Smooth muscle cell (in vitro differentiated cells): ENCODE results near the gene HOXB6. TPM values are rescaled to one million over a fixed set of nuclear protein-coding genes. Genes with fewer than 3 reads are reported as not detected.

Experiments used
- DNase-seq: peaks from one replicate; lab custom pipeline; 2025; ENCODE audit not compliant: unreplicated experiment; lab: John Stamatoyannopoulos, UW
- H2AFZ ChIP-seq: fragments of 200-600 bp; sonication (generic); 2 replicates; pipeline ENCODE4 v1.6.0; 2016; ENCODE audit warnings: antibody characterized with exemption, low read depth, mild to moderate bottlenecking
- H3F3A ChIP-seq: fragments of 200-600 bp; sonication (generic); 2 replicates; pipeline ENCODE4 v1.6.0; 2017; ENCODE audit warnings: antibody characterized with exemption, low read depth
- H3K27ac ChIP-seq: fragments of 200-600 bp; sonication (generic); 2 replicates; pipeline ENCODE4 v1.5.1; 2016; ENCODE audit warnings: low read depth, mild to moderate bottlenecking
- H3K27me3 ChIP-seq: fragments of 200-600 bp; sonication (generic); 2 replicates; pipeline ENCODE4 v1.6.1; 2016; ENCODE audit warnings: low read depth, mild to moderate bottlenecking
- H3K36me3 ChIP-seq: fragments of 200-600 bp; sonication (generic); 2 replicates; pipeline ENCODE4 v1.5.1; 2016; ENCODE audit warnings: low read depth
- H3K4me1 ChIP-seq: fragments of 200-600 bp; sonication (generic); 2 replicates; pipeline ENCODE4 v1.5.1; 2016; ENCODE audit warnings: low read depth
- H3K4me2 ChIP-seq: fragments of 200-600 bp; sonication (generic); 2 replicates; pipeline ENCODE4 v1.6.0; 2016; ENCODE audit warnings: mild to moderate bottlenecking
- H3K4me3 ChIP-seq: fragments of 200-600 bp; sonication (generic); 2 replicates; pipeline ENCODE4 v1.5.1; 2016; ENCODE audit warnings: mild to moderate bottlenecking
- H3K79me2 ChIP-seq: fragments of 200-600 bp; sonication (generic); 2 replicates; pipeline ENCODE4 v1.6.0; 2016; ENCODE audit warnings: low read depth, mild to moderate bottlenecking
- H3K9ac ChIP-seq: fragments of 200-600 bp; sonication (generic); 2 replicates; pipeline ENCODE4 v1.6.0; 2016; ENCODE audit warnings: low read depth
- H3K9me3 ChIP-seq: fragments of 200-600 bp; sonication (generic); replicated peaks from 2 replicates; pipeline ENCODE4 v1.5.1; 2016; ENCODE audit warnings: low read depth
- H4K20me1 ChIP-seq: fragments of 200-600 bp; sonication (generic); 2 replicates; pipeline ENCODE4 v1.6.0; 2016; ENCODE audit warnings: low read depth
- WGBS: methylation state at CpG from one replicate; pipeline ENCODE4 v1.1.7; 2016; ENCODE audit warnings: low lambda C conversion rate; 5-methylcytosine and 5-hydroxymethylcytosine counted together
- polyA plus RNA-seq: library from polyadenylated mRNA; unstranded; fragments of >200 nt; fragmentation: Nextera tagmentation; extraction: Ambion mirVana; gene quantifications from 2 replicates; pipeline ENCODE4 v1.2.1, GENCODE V29; 2016
- total RNA-seq: library from RNA; depleted of rRNA; stranded (reverse); fragments of >200 nt; gene quantifications from 2 replicates; pipeline ENCODE4 v1.2.3, GENCODE V29; 2014
- TF ChIP-seq, protein P1 (sequence below): fragments of 200-600 bp; sonication (generic); IDR thresholded peaks from 2 replicates; pipeline ENCODE4 v1.5.1; 2017; ENCODE audit warnings: borderline replicate concordance, mild to moderate bottlenecking, antibody characterized with exemption; ENCODE audit not compliant: insufficient read depth, poor library complexity, severe bottlenecking

Gene HOXB6
- total and polyA plus RNA-seq, 2 experiments from 2014 or later, result 6.3 to 9.3 TPM

DNA sequence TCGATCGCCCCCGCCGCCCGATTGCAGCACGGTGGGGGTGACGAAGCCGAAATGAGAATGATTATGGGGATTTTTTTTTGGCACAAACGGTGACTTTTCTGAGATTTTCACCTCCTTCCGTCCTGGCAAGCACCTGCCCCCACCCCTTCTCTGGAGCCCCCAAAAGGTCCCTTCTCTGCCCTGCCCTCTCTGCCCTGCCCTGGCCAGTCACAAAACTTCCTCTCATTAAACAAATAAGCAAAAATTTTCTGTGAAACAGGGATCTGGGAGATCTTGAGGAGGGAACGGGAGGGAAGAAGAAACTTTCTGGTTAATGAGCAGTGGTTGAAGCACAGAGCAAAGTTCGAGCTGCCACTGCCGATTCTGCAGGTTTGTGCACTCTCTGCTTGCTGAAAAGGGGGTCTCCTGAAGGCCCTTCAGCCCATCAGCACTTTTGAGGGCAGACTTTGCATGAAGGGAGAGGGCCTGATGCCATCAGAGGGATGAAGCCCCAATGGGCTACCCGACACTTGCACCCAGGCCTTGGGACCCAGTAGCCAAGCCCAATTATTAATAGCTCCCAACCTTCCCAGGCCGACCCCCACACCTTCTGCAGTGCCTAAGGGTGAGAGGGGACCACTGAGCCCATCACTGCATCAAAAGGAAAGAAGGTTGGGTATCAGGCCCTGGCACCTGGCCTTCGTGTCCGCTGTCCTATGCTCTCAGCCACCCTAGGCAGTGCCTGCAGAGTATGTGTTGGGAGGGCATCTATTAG is 11.4 kb upstream of the HOXB6 start:
- 24% methylated on average over 17 of the region's 17 CpGs for WGBS
- Histone ChIP-seq H3K79me2 (peaks cover 45% of the 10 kb centered on the region), H3K4me2 (peak overlapping the region; percentile 98)

DNA sequence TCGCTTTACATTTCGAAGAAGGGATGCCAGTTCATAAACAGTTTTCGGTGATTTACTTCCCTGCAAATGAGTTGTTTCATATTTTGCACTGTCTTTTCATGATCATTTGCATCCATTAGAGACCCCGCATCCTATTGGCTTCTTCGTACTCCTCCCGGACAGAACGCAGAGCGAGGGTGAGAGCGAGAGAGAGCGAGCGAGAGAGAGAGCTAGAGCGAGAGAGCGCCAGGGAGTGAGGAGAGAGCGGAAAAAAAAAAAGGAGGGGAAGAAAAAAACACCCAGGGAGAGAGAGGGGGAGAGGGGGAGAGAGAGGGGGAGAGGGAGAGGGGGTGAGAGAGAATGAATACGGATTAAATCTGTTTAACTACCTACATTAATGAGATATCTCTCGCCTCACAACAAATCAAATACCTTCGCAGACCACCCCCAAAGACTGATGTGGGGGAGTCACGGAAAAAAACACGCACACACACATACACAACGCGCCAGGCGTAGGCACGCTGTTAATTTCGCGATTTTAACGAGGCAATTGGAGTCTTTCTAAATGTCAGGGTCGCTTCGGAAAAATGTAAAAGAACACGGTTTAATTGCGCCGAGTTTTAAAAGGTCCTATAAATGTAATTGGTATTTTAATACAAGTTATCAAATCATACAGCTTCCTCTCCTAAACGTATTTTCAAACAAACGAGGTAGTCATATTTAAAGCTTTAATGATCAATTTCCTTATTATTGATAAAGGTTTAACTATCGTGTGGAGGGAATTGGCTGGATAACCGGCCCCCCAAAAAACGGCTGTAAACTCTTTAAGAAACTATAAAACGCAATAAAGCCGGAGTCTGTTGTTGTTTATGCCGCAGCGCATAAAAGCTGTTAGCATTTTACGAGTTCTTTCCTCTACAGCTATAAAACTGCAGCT is 10.5 kb upstream of the HOXB6 start, which contains the start of gene HOXB8:
Gene HOXB8 (minus strand): TSS at position 246 of the 916 bp plus-strand sequence. CDS start 588 bp downstream, outside the sequence.
- H3K36me3 ChIP-seq, result no peaks in the 10 kb centered on the region
- DNase-seq, result no peak
- no peaks in the 10 kb centered on the region for H3K9me3 ChIP-seq
- H3K4me1 ChIP-seq, result peaks cover 16% of the 10 kb centered on the region
- H4K20me1 ChIP-seq, result peaks cover 32% of the 10 kb centered on the region
- H3K9ac ChIP-seq, result peak within 1 kb of the TSS; percentile 61
- H3K4me3 ChIP-seq, result peak within 1 kb of the TSS; percentile 69
- peaks cover 63% of the 10 kb centered on the region for H3K27me3 ChIP-seq
- no peak within 1 kb of the TSS for H2AFZ ChIP-seq
- H3K4me2 ChIP-seq, result peak within 1 kb of the TSS; percentile 98
- H3F3A ChIP-seq, result peaks cover 8% of the 10 kb centered on the region
- TF ChIP-seq, protein P1, sequence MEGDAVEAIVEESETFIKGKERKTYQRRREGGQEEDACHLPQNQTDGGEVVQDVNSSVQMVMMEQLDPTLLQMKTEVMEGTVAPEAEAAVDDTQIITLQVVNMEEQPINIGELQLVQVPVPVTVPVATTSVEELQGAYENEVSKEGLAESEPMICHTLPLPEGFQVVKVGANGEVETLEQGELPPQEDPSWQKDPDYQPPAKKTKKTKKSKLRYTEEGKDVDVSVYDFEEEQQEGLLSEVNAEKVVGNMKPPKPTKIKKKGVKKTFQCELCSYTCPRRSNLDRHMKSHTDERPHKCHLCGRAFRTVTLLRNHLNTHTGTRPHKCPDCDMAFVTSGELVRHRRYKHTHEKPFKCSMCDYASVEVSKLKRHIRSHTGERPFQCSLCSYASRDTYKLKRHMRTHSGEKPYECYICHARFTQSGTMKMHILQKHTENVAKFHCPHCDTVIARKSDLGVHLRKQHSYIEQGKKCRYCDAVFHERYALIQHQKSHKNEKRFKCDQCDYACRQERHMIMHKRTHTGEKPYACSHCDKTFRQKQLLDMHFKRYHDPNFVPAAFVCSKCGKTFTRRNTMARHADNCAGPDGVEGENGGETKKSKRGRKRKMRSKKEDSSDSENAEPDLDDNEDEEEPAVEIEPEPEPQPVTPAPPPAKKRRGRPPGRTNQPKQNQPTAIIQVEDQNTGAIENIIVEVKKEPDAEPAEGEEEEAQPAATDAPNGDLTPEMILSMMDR, result no peak
- 3% methylated on average over 41 of the region's 41 CpGs for WGBS
- peak within 1 kb of the TSS; percentile 79 for H3K27ac ChIP-seq
- H3K79me2 ChIP-seq, result peaks cover 50% of the 10 kb centered on the region

More for the DNA sequence above, 11.4 kb upstream of the HOXB6 start:
- Histone ChIP-seq H3K9ac (peak overlapping the region; percentile 8), H3F3A (peaks cover 8% of the 10 kb centered on the region), H2AFZ (no peak overlapping the region), H3K9me3 (no peaks in the 10 kb centered on the region), H4K20me1 (peaks cover 41% of the 10 kb centered on the region), H3K27me3 (peaks cover 71% of the 10 kb centered on the region), H3K4me3 (peak overlapping the region; percentile 69), H3K27ac (peak overlapping the region; percentile 45), H3K36me3 (no peaks in the 10 kb centered on the region), H3K4me1 (peaks cover 16% of the 10 kb centered on the region)
- DNase-seq, result no peak
- TF ChIP-seq, protein P1, result no peak

DNA sequence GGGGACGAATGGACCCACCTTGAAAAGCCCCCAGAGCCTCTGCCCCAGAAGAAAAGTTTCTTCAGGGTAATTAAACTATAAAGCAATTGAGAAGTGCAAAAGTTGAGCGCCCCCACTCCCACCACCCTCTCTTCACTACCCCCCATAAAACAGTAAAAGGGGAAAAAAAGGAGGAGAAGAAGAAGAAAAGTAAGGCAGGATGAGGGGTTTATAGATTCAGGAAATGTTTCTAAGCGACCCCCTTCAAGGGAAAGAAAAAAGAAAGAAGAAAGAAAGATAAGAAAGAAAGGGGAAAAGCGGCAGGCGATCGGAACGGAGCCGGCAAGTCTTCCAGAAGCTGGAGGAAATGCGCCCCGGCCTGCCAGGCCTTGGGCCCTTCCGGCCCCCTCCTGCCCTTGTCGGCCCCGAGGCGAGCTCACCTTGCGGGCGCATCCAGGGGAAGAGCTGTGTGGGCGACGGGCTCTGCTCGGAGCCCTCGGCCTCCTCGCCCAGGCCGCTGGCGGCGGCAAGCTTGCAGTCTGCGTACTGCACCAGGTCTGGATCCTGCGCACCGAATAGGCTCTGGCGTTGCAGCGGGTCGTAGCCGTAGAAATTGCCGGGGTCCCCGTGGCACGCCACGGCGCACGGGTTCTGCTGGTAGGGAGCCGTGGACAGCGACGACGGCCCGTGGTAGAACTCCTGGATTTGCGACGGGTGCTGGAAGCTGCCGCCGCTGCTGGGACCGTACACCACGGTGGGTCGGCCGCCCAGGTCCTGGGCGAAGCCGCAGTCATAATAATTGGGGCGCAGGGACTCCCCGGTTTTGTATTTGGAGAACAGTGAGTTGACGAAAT is 9.3 kb upstream of the HOXB6 start:
- peaks cover 62% of the 10 kb centered on the region for H3K79me2 ChIP-seq
- no peak overlapping the region for H2AFZ ChIP-seq
- peaks cover 50% of the 10 kb centered on the region for H3K27me3 ChIP-seq
- under 1% methylated on average over 55 of the region's 55 CpGs for WGBS
- peak overlapping the region; percentile 69 for H3K4me3 ChIP-seq
- peaks cover 7% of the 10 kb centered on the region for H3K4me1 ChIP-seq
- TF ChIP-seq, protein P1, result no peak
- peaks cover 26% of the 10 kb centered on the region for H4K20me1 ChIP-seq
- no peaks in the 10 kb centered on the region for H3K36me3 ChIP-seq
- peak overlapping the region; percentile 79 for H3K27ac ChIP-seq
- H3K9ac ChIP-seq, result peak overlapping the region; percentile 61
- H3K9me3 ChIP-seq, result no peaks in the 10 kb centered on the region
- peak overlapping the region; percentile 98 for H3K4me2 ChIP-seq
- no peak for DNase-seq
- peaks cover 13% of the 10 kb centered on the region for H3F3A ChIP-seq
